Esophagus squamous epithelium (tissue), 5 donors: Measurements from ENCODE around the gene SET. TPM values are rescaled to one million over a fixed set of nuclear protein-coding genes. Genes with fewer than 3 reads are reported as not detected.
A peak's percentile ranks its signal among the peaks of the same experiment; 100 is the strongest.

Source experiments
- DNase-seq: peaks from one replicate; lab custom pipeline; 2025; lab: John Stamatoyannopoulos, UW
- H3K27ac ChIP-seq, 4 donors: fragments of 200-600 bp; sonication (generic); one replicate each; pipeline ENCODE4 v1.5.1; 2016 to 2019; ENCODE audit warnings: mild to moderate bottlenecking in 1 of 4
- H3K27me3 ChIP-seq, 4 donors: fragments of 200-600 bp; sonication (generic); 1 replicate in 3 of 4; 2 replicates in 1 of 4; pipeline versions ENCODE4 v1.5.1 to v1.6.0; 2017 to 2021; ENCODE audit warnings: antibody characterized with exemption in 1 of 4
- H3K36me3 ChIP-seq, 3 donors: fragments of 200-600 bp; sonication (generic); one replicate each; pipeline ENCODE4 v1.5.1; 2016 to 2019
- H3K4me1 ChIP-seq, 3 donors: fragments of 200-600 bp; sonication (generic); one replicate each; pipeline ENCODE4 v1.5.1; 2017 to 2019
- H3K4me3 ChIP-seq, 4 donors: fragments of 200-600 bp; sonication (generic); 1 replicate in 3 of 4; 2 replicates in 1 of 4; pipeline ENCODE4 v1.5.1; 2016 to 2019; ENCODE audit warnings: mild to moderate bottlenecking in 2 of 4, moderate library complexity in 1 of 4
- H3K9me3 ChIP-seq, 3 donors: fragments of 200-600 bp; sonication (generic); one replicate each; pipeline ENCODE4 v1.5.1; 2016 to 2019
- POLR2A ChIP-seq, 4 donors: fragments of 450-650 bp; IDR thresholded peaks; one replicate each; pipeline ENCODE4 v1.6.1; 2017; ENCODE audit warnings: antibody characterized with exemption in 4 of 4, mild to moderate bottlenecking in 4 of 4, moderate library complexity in 3 of 4
- WGBS, 2 donors: methylation state at CpG; one replicate each; pipeline ENCODE4 v1.1.5; 2018; 5-methylcytosine and 5-hydroxymethylcytosine counted together
- intact Hi-C: fragments of 100-400 bp; cut with DNase I; formaldehyde crosslinking; loops from one replicate; pipeline ENCODE4 v1.15.0; 2022
- total RNA-seq, 4 donors: library from RNA; depleted of rRNA; stranded (reverse); fragments of >200 nt; gene quantifications; one replicate each; pipeline ENCODE4 v1.1.0, GENCODE V29; 2016
- TF ChIP-seq, protein P1 (sequence below), 6 experiments: fragments of 450-650 bp in 4 of 6; fragments of 200-600 bp in 2 of 6; sonication (generic) in 2 of 6; IDR thresholded peaks; one replicate each; pipeline ENCODE4 v1.5.1; 2016 to 2019; ENCODE audit warnings: antibody characterized with exemption in 6 of 6, mild to moderate bottlenecking in 4 of 6, moderate library complexity in 4 of 6
- donor health status: DM: yes; HTN: yes; CAD: no.

Gene SET
- total RNA-seq, 4 donors from 2014 or later: 83.5 to 253 (median 215) TPM

- intact Hi-C loops: no loop called here
- no peak for TF ChIP-seq POLR2A (IDR thresholded peaks at IDR 0.05)
- TF ChIP-seq, protein P1, sequence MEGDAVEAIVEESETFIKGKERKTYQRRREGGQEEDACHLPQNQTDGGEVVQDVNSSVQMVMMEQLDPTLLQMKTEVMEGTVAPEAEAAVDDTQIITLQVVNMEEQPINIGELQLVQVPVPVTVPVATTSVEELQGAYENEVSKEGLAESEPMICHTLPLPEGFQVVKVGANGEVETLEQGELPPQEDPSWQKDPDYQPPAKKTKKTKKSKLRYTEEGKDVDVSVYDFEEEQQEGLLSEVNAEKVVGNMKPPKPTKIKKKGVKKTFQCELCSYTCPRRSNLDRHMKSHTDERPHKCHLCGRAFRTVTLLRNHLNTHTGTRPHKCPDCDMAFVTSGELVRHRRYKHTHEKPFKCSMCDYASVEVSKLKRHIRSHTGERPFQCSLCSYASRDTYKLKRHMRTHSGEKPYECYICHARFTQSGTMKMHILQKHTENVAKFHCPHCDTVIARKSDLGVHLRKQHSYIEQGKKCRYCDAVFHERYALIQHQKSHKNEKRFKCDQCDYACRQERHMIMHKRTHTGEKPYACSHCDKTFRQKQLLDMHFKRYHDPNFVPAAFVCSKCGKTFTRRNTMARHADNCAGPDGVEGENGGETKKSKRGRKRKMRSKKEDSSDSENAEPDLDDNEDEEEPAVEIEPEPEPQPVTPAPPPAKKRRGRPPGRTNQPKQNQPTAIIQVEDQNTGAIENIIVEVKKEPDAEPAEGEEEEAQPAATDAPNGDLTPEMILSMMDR (IDR thresholded peaks at IDR 0.05): no peak
- Histone ChIP-seq H3K36me3 (peaks cover 0 to 59% (median 10%) of the 10 kb centered on the region in 3 donors), H3K27me3 (no peaks in the 10 kb centered on the region), H3K4me3 (no peak overlapping the region), H3K9me3 (no peaks in the 10 kb centered on the region), H3K27ac (no peak overlapping the region), H3K4me1 (peaks cover 0 to 4% (median 0%) of the 10 kb centered on the region in 3 donors)
- no peak for DNase-seq
- 63 to 74% methylated on average over 2 to 4 of the region's 9 CpGs for WGBS, 2 donors
Observed at GRCh38 chr9:128731691-128732090, 42.7 kb downstream of the SET start.

- no peak for DNase-seq
- Histone ChIP-seq H3K27ac (no peak overlapping the region), H3K4me1 (peaks cover 0 to 4% (median 0%) of the 10 kb centered on the region in 3 donors), H3K36me3 (peaks cover 0 to 68% (median 10%) of the 10 kb centered on the region in 3 donors), H3K9me3 (no peaks in the 10 kb centered on the region), H3K4me3 (no peak overlapping the region), H3K27me3 (no peaks in the 10 kb centered on the region)
- intact Hi-C loops: no loop called here
- 87 to 92% methylated on average over 7 to 10 of the region's 13 CpGs for whole genome bisulfite sequencing, 2 donors
- TF ChIP-seq, protein P1 (IDR thresholded peaks at IDR 0.05): no peak
- TF ChIP-seq POLR2A (IDR thresholded peaks at IDR 0.05): no peak
Observed at GRCh38 chr9:128732576-128732975, 43.6 kb downstream of the SET start.

- Histone ChIP-seq H3K9me3 (no peaks in the 10 kb centered on the region), H3K36me3 (peaks cover 0 to 72% (median 10%) of the 10 kb centered on the region in 3 donors), H3K4me1 (peaks cover 0 to 4% (median 0%) of the 10 kb centered on the region in 3 donors), H3K4me3 (no peak overlapping the region), H3K27me3 (no peaks in the 10 kb centered on the region), H3K27ac (peak overlapping the region in 3 of 4 donors; percentile 0 to 57 (median 35))
- 36 to 53% methylated on average over 2 to 8 of the region's 9 CpGs for WGBS, 2 donors
- intact Hi-C loops: no loop called here
- no peak for TF ChIP-seq POLR2A (IDR thresholded peaks at IDR 0.05)
- TF ChIP-seq, protein P1 (IDR thresholded peaks at IDR 0.05): peak; percentile 27 to 70 (median 52)
- no peak for DNase-seq
Observed at GRCh38 chr9:128733256-128733655, 44.2 kb downstream of the SET start.

DNA sequence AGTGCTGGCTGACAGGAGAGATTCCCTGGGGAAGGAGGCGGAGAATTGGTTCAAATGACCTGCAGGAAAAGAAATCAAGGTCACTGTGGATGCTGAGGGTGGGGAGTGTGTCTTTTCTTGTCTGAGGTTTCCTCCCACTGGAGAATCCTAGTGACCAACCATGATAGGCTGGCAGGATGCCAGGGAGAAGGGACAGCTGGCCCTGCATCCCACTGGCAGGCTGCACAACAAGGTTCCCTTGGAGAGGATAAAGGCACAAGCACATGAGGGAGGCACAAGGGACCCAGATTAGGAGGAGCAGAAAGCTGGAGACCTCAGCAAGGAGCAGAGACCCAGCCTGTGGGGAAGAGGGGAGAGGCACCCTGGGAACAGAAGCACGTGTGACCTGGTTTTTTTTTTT, 46.4 kb downstream of the SET start:
- no peak for TF ChIP-seq POLR2A (IDR thresholded peaks at IDR 0.05)
- TF ChIP-seq, protein P1 (IDR thresholded peaks at IDR 0.05): no peak

GRCh38 chr9:128742401-128742800, 53.4 kb downstream of the SET start:
- 70 to 100% methylated on average over 1 to 2 of the region's 20 CpGs for WGBS, 2 donors
- Histone ChIP-seq H3K4me3 (no peak overlapping the region), H3K9me3 (no peaks in the 10 kb centered on the region), H3K36me3 (peaks cover 0 to 71% (median 7%) of the 10 kb centered on the region in 3 donors), H3K4me1 (no peaks in the 10 kb centered on the region), H3K27me3 (no peaks in the 10 kb centered on the region), H3K27ac (no peak overlapping the region)
- DNase-seq: no peak
- TF ChIP-seq, protein P1 (IDR thresholded peaks at IDR 0.05): no peak
- TF ChIP-seq POLR2A (IDR thresholded peaks at IDR 0.05): no peak
- intact Hi-C loops: no loop called here

More for the DNA sequence above, 46.4 kb downstream of the SET start:
- intact Hi-C loops: no loop called here
- peaks cover 0 to 86% (median 17%) of the 10 kb centered on the region in 3 donors for H3K36me3 ChIP-seq
- no peaks in the 10 kb centered on the region for H3K27me3 ChIP-seq
- H3K4me3 ChIP-seq: no peak overlapping the region
- H3K9me3 ChIP-seq: no peaks in the 10 kb centered on the region
- WGBS, 2 donors: 68 to 74% methylated on average over 2 of the region's 2 CpGs
- no peak overlapping the region for H3K27ac ChIP-seq
- DNase-seq: no peak
- H3K4me1 ChIP-seq: peaks cover 0 to 4% (median 0%) of the 10 kb centered on the region in 3 donors
